AG09309 (cell line): ENCODE results near the gene CCDC186.

Source experiments
- DNase-seq: peaks from one replicate; pipeline ENCODE4 v3.0.0-alpha.2; 2010; ENCODE audit warnings: low read depth
- H3K4me3 ChIP-seq: 2 replicates; pipeline ENCODE4 v1.5.1; 2011; ENCODE audit warnings: mild to moderate bottlenecking, low read depth, low read length, moderate library complexity; ENCODE audit not compliant: control insufficient read depth
- TF ChIP-seq, protein P1 (sequence below): IDR thresholded peaks from 2 replicates; pipeline ENCODE4 v1.5.1; 2011; ENCODE audit warnings: mild to moderate bottlenecking, low read depth, low read length, inconsistent platforms; ENCODE audit not compliant: insufficient read depth, control insufficient read depth; ENCODE audit errors: missing control alignments

Gene CCDC186

DNA sequence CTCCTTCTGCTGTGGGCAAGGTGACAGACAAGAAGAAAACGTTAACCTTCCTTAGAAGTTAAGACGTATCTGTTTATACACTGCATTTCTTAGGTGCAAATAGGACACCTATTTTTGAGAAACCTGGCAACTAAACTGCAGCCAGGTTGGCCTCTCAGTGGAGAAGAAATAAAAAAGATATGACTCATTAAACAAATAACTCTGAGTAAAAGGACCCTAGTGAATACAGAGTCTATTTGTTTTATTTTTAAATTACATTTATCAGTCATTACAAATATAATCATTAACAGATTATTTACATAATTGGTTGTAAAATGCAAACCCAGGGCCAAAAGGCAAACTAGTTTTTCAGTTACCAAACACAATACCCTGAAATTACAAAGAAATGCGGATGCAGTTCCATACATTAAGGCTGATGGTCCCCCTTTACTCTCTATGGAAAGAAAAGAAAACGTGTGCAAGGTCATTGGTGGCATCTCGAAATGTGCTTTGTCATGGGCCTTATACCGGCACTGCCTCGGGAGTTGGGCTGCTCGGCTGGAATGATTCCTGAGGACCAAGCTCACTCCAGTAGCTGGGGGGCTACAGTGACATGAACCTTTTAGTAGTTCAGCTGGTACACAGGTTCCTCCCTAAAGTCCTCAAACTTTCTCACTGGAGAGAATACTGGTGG lies 92.0 kb downstream of the CCDC186 start:
- H3K4me3 ChIP-seq = no peak overlapping the region
- DNase-seq = no peak
- TF ChIP-seq, protein P1, sequence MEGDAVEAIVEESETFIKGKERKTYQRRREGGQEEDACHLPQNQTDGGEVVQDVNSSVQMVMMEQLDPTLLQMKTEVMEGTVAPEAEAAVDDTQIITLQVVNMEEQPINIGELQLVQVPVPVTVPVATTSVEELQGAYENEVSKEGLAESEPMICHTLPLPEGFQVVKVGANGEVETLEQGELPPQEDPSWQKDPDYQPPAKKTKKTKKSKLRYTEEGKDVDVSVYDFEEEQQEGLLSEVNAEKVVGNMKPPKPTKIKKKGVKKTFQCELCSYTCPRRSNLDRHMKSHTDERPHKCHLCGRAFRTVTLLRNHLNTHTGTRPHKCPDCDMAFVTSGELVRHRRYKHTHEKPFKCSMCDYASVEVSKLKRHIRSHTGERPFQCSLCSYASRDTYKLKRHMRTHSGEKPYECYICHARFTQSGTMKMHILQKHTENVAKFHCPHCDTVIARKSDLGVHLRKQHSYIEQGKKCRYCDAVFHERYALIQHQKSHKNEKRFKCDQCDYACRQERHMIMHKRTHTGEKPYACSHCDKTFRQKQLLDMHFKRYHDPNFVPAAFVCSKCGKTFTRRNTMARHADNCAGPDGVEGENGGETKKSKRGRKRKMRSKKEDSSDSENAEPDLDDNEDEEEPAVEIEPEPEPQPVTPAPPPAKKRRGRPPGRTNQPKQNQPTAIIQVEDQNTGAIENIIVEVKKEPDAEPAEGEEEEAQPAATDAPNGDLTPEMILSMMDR = no peak

DNA sequence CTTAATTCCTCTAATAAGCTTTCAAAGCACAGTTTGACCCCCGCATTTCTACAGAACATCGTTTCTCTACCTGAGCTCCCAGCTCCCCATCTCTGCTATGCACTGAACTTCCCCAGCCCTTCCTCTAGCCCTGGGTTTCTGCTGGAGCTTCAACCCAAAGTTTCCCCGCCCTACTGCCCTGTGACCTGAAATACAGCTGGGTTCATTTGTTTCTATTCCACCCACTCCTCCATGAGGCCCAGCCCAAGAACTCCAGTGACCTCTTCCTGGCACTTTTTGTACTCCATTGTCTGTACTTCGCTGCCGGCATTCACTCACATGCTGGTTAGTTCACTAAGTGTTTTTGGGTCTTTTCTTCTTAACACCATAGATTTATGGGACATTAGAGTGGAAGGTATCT lies 94.6 kb downstream of the CCDC186 start:
- H3K4me3 ChIP-seq = no peak overlapping the region
- no peak for DNase-seq
- TF ChIP-seq, protein P1 = no peak

DNA sequence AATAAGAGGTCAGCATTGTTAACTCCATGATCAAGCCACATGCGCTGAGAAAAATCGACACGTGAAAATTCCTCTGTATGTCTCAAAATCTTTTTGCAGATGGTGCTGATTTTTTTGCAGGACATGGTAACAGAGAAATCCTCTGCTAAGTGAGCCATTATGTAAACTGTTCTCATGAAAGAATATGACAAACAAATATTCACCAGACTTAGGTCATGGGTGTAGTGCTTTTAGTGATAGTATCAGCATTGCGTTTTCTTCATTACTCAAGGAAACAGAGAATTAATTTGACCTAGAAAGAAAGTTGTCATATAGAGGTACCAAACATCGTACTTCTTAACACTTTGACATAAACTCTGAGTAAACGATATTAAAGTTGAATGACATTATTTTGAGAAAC lies 95.7 kb downstream of the CCDC186 start:
- no peak overlapping the region for H3K4me3 ChIP-seq
- no peak for DNase-seq
- TF ChIP-seq, protein P1 = no peak

DNA sequence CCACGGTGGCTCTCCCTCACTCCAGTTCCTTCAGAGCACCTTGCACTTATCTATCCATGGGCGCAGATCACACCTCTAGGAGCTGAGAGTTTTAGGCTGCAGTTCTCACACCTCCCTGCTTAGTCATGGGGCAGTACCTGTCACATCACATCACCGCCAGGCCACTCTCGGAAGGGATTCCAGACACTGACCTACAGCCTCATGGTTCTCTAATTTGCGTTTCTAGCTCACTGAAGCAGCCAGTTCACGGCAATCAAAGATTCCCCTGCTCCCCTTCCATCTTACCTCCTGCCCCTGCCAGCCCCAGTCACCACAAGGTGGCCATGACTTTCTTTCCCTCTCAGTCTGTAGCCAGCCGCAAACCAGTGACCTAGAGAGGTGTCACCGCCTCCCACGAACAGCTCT lies 96.2 kb downstream of the CCDC186 start:
- no peak for DNase-seq
- TF ChIP-seq, protein P1 = no peak

DNA sequence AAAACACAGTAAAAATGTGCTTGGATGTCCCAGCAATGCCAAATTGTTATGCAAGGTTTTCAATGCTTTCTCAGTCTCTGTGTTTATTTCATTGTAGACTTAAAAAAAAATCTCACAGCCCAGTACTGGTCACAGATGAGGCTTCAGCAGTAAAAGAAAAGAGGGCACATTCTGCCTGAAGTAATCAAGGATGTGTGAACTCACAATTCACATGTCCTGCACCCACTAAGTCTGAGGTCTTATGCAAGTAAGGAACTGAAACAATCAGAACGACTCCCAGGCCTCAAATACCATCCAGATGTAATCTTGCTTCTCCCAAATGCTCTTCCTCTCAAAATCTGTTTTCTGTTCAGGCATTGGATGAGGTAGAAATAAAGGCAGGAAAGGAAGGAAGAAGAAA lies 96.7 kb downstream of the CCDC186 start:
- H3K4me3 ChIP-seq = no peak overlapping the region
- DNase-seq = no peak

More for the DNA sequence above, 96.2 kb downstream of the CCDC186 start:
- no peak overlapping the region for H3K4me3 ChIP-seq

GRCh38 chr10:114075093-114075492 lies 98.9 kb downstream of the CCDC186 start:
- DNase-seq = no peak
- TF ChIP-seq, protein P1 = no peak
- H3K4me3 ChIP-seq = no peak overlapping the region

More for the DNA sequence above, 96.7 kb downstream of the CCDC186 start:
- TF ChIP-seq, protein P1 = no peak
